Stomach (tissue), 9 donors: ENCODE data around the gene ZFTA. TPM values are rescaled to one million over a fixed set of nuclear protein-coding genes. Genes with fewer than 3 reads are reported as not detected.
"Not testable (repeated sequence)": the region's sequence is repeated elsewhere in the genome, so short reads cannot be mapped to it uniquely, and the experiment has no call there.

Experiments
- DNase-seq, 2 donors: peaks; one replicate each; pipeline versions ENCODE4 v3.0.0 to v3.0.0-alpha.2; 2013 to 2019
- H3K27ac ChIP-seq, 5 donors: fragments of 200-600 bp in 4 of 5; sonication (generic) in 4 of 5; one replicate each; pipeline ENCODE4 v1.5.1; 2013 to 2019; ENCODE audit warnings: mild to moderate bottlenecking in 1 of 5, moderate library complexity in 1 of 5
- H3K27me3 ChIP-seq, 3 donors: fragments of 200-600 bp; sonication (generic); one replicate each; pipeline ENCODE4 v1.5.1; 2017 to 2019; ENCODE audit warnings: mixed run types in 1 of 3
- H3K36me3 ChIP-seq, 4 donors: fragments of 200-600 bp; sonication (generic); 1 replicate in 3 of 4; 2 replicates in 1 of 4; pipeline ENCODE4 v1.5.1; 2016 to 2019
- H3K4me1 ChIP-seq, 4 donors: fragments of 200-600 bp; sonication (generic); one replicate each; pipeline ENCODE4 v1.5.1; 2016 to 2019
- H3K4me3 ChIP-seq, 4 donors: fragments of 200-600 bp; sonication (generic) in 3 of 4; one replicate each; pipeline ENCODE4 v1.5.1; 2016 to 2019; ENCODE audit warnings: mild to moderate bottlenecking in 1 of 4
- H3K9me3 ChIP-seq, 4 donors: fragments of 200-600 bp; sonication (generic); one replicate each; pipeline ENCODE4 v1.5.1; 2016 to 2019
- EP300 ChIP-seq: sonication (generic); formaldehyde crosslinking; IDR thresholded peaks from one replicate; pipeline ENCODE4 v1.6.1; 2017; ENCODE audit warnings: antibody characterized with exemption
- POLR2A ChIP-seq, 4 donors: fragments of 450-650 bp; IDR thresholded peaks; one replicate each; pipeline ENCODE4 v1.6.1; 2016; ENCODE audit warnings: antibody characterized with exemption in 4 of 4, control low read depth in 2 of 4, mild to moderate bottlenecking in 1 of 4, moderate library complexity in 1 of 4
- POLR2AphosphoS5 ChIP-seq, 3 donors: sonication (generic); formaldehyde crosslinking; IDR thresholded peaks; one replicate each; pipeline ENCODE4 v1.6.1; 2016; ENCODE audit warnings: antibody characterized with exemption in 3 of 3
- WGBS, 5 donors: extraction: QIAGEN DNeasy Blood & Tissue Kit in 3 of 5; methylation state at CpG; one replicate each; pipeline versions ENCODE4 v1.1.5 to v1.1.7; 2013 to 2018; 5-methylcytosine and 5-hydroxymethylcytosine counted together
- intact Hi-C: fragments of 100-400 bp; cut with DNase I; formaldehyde crosslinking; loops from one replicate; pipeline ENCODE4 v1.15.1; 2023; ENCODE audit warnings: low total_unique reads
- polyA plus RNA-seq, 3 donors: library from polyadenylated mRNA; stranded (reverse); fragments of 200-250 nt; gene quantifications; one replicate each; pipeline ENCODE4 v1.2.3, GENCODE V29; 2013
- total RNA-seq, 5 donors: library from RNA; depleted of rRNA; stranded (reverse); fragments of >200 nt; gene quantifications; one replicate each; pipeline versions ENCODE4 v1.1.0 to v1.2.3, GENCODE V29; 2014 to 2016
- TF ChIP-seq, protein P1 (sequence below), 7 experiments: fragments of 450-650 bp in 4 of 7; fragments of 200-600 bp in 3 of 7; sonication (generic) in 3 of 7; IDR thresholded peaks; one replicate each; pipeline ENCODE4 v1.5.1; 2016 to 2019; ENCODE audit warnings: antibody characterized with exemption in 7 of 7, control low read depth in 2 of 7, mild to moderate bottlenecking in 1 of 7
- donor health status: healthy with polysubstance abuse.
- donor health status: Bipolar disorder and iron deficiency.
- donor health status: healthy.

Gene ZFTA
- total and polyA plus RNA-seq, 8 donors: 1.8 to 16.8 (median 5.8) TPM

DNA sequence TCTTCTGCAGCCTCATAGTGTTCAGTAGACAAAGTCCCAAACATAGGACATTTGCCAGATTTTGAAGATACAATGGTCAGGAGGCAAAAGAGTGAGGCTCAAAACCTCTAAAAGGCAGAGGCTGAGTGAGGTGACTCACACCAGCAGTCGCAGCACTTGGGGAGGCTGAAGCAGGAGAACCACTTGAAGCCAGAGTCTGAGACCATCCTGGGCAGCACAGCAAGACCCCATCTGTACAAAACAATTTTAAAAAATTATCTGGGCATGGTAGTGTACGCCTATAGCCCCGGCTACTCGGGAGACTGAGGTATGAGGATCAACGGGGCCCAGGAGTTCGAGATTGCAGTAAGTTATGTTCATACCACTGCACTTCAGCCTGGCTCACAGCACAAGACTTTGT, 14.2 kb upstream of the ZFTA start:
- H3K27ac ChIP-seq: no peak overlapping the region
- intact Hi-C loops: no loop called here
- H3K4me1 ChIP-seq: peaks cover 0 to 3% (median 0%) of the 10 kb centered on the region in 4 donors
- DNase-seq: no peak
- TF ChIP-seq, protein P1, sequence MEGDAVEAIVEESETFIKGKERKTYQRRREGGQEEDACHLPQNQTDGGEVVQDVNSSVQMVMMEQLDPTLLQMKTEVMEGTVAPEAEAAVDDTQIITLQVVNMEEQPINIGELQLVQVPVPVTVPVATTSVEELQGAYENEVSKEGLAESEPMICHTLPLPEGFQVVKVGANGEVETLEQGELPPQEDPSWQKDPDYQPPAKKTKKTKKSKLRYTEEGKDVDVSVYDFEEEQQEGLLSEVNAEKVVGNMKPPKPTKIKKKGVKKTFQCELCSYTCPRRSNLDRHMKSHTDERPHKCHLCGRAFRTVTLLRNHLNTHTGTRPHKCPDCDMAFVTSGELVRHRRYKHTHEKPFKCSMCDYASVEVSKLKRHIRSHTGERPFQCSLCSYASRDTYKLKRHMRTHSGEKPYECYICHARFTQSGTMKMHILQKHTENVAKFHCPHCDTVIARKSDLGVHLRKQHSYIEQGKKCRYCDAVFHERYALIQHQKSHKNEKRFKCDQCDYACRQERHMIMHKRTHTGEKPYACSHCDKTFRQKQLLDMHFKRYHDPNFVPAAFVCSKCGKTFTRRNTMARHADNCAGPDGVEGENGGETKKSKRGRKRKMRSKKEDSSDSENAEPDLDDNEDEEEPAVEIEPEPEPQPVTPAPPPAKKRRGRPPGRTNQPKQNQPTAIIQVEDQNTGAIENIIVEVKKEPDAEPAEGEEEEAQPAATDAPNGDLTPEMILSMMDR (IDR thresholded peaks at IDR 0.05): no peak
- TF ChIP-seq EP300: no peak
- no peak for TF ChIP-seq POLR2A (IDR thresholded peaks at IDR 0.05)
- no peak for TF ChIP-seq POLR2AphosphoS5 (IDR thresholded peaks at IDR 0.05)
- H3K4me3 ChIP-seq: no peak overlapping the region
- H3K27me3 ChIP-seq: no peaks in the 10 kb centered on the region
- H3K36me3 ChIP-seq: no peaks in the 10 kb centered on the region
- WGBS, 5 donors: 90 to 97% (median 95%) methylated on average over 6 of the region's 6 CpGs
- H3K9me3 ChIP-seq: no peaks in the 10 kb centered on the region

DNA sequence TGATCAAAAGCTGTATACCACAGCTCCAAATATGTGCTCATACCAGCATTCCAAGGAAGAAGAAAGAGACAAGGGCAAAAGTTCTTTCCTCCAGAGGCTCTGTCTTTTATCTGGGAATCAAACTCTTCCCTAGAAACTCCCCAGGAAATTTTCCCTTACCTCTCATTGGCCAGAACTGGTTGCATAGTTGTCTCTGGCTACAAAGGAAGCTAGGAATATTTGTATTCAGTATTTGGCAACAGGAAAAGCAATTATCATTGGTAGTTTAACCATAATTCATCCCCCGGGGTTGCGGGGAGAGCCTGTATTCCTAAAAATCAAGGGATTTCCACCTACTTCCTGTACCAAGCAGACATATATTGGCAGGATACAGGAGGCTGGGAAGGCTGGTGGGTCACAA, 10.5 kb upstream of the ZFTA start:
- H3K27me3 ChIP-seq: no peaks in the 10 kb centered on the region

DNA sequence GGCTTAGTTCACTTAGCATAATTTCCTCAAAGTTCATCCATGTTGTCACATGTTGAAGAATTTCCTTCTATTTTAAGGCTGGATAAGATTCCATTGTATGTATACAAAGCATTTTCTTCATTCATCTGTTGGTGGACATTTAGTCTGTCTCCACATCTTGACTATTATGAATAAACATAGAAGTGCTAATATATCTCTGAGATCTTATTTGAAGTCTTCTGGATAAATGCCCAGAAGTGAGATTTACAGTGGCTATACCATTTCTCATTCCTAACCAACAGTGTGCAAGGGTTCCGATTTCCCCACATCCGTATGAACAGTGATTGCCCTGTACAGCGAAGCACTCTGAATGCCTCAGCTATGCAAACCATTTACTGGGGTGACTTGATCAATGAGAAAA, 6.6 kb upstream of the ZFTA start:
- Histone ChIP-seq H3K27ac (no peak overlapping the region), H3K36me3 (no peaks in the 10 kb centered on the region), H3K4me3 (no peak overlapping the region), H3K4me1 (peaks cover 0 to 2% (median under 1%) of the 10 kb centered on the region in 4 donors), H3K27me3 (peaks cover 0 to under 1% (median 0%) of the 10 kb centered on the region in 3 donors), H3K9me3 (no peaks in the 10 kb centered on the region)
- WGBS, 5 donors: 35 to 69% (median 54%) methylated on average over 3 of the region's 3 CpGs
- intact Hi-C loops: no loop called here
- TF ChIP-seq POLR2AphosphoS5 (IDR thresholded peaks at IDR 0.05): no peak
- no peak for TF ChIP-seq POLR2A (IDR thresholded peaks at IDR 0.05)
- no peak for TF ChIP-seq EP300
- TF ChIP-seq, protein P1 (IDR thresholded peaks at IDR 0.05): no peak
- DNase-seq: no peak

More for the DNA sequence above, 10.5 kb upstream of the ZFTA start:
- H3K36me3 ChIP-seq: no peaks in the 10 kb centered on the region
- WGBS, 5 donors: 57 to 71% (median 64%) methylated on average over 2 of the region's 2 CpGs
- H3K4me1 ChIP-seq: peaks cover 0 to 3% (median 0%) of the 10 kb centered on the region in 4 donors
- no peak for DNase-seq
- TF ChIP-seq POLR2A (IDR thresholded peaks at IDR 0.05): no peak
- no peak for TF ChIP-seq EP300
- H3K27ac ChIP-seq: no peak overlapping the region
- no peak overlapping the region for H3K4me3 ChIP-seq
- no peaks in the 10 kb centered on the region for H3K9me3 ChIP-seq
- intact Hi-C loops: no loop called here

DNA sequence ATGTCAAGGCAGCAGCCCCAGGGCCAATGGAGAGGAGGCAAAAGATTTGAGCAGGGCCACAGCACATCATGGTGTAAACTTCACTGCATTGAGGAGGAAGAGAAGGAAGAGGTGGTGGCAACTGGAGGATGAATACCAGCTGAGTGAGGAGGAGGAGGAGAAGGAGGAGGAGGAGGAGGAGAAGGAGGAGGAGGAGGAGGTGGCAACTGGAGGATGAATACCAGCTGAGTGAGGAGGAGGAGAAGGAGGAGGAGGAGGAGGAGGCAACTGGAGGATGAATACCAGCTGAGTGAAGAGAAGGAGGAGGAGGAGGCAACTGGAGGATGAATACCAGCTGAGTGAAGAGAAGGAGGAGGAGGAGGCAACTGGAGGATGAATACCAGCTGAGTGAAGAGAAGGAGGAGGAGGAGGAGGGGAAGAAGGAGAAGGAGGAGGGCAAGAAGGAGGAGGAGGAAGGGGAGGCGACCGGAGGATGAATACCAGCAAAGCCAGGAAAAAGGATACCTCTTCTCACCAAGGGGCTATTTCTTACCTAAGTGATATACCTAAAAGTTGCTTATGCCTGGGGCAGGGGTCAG, 3.3 kb upstream of the ZFTA start:
- not testable (repeated sequence) for H3K36me3 ChIP-seq, H3K27ac ChIP-seq, H3K4me3 ChIP-seq, DNase-seq, H3K9me3 ChIP-seq
- WGBS, 5 donors: 84 to 96% (median 91%) methylated on average over 2 of the region's 2 CpGs
- Histone ChIP-seq H3K4me1 (peaks cover 12 to 24% (median 20%) of the 10 kb centered on the region in 4 donors), H3K27me3 (peaks cover 0 to 17% (median 6%) of the 10 kb centered on the region in 3 donors)
- intact Hi-C loops: loop anchor here (5.0 kb wide), 1 partner anchor 35 kb away; no protein-coding TSS in a partner anchor

DNA sequence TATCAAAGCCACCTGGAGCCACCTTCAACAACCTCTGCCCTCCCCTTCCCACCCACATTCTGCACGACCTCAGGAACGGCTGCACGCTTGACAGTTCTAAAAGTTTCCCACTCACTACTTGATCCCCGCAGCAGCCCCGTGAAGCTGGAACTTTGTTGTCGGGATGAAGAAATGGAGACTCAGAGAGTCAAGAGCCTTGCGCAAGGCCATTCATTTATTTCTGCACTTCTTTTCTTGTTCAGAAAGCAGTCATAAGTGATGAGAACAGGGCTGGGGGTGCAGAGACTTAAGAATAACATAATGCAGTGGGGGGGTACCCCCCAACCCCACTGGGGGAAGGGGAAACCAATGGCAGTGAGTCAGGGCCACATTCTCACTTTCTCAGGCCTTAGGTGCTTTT, 2.2 kb upstream of the ZFTA start:
- no peak overlapping the region for H3K27ac ChIP-seq
- H3K4me3 ChIP-seq: no peak overlapping the region
- H3K9me3 ChIP-seq: no peaks in the 10 kb centered on the region
- WGBS, 5 donors: 84 to 92% (median 91%) methylated on average over 7 of the region's 7 CpGs
- TF ChIP-seq, protein P1 (IDR thresholded peaks at IDR 0.05): no peak
- TF ChIP-seq EP300: no peak
- no peak for TF ChIP-seq POLR2A (IDR thresholded peaks at IDR 0.05)
- TF ChIP-seq POLR2AphosphoS5 (IDR thresholded peaks at IDR 0.05): no peak
- intact Hi-C loops: loop anchor here (5.0 kb wide), 1 partner anchor 37 kb away; no protein-coding TSS in a partner anchor
- peaks cover 0 to 17% (median 6%) of the 10 kb centered on the region in 3 donors for H3K27me3 ChIP-seq
- no peak for DNase-seq
- no peaks in the 10 kb centered on the region for H3K36me3 ChIP-seq
- H3K4me1 ChIP-seq: peaks cover 20 to 34% (median 30%) of the 10 kb centered on the region in 4 donors
